ENCODE results near the gene ASPHD2.
A peak's percentile ranks its signal among the peaks of the same experiment; 100 is the strongest.

ASPHD2 gene

GRCh38 chr22:26445577-26446275 is 16.7 kb downstream of the ASPHD2 start:
- no peak for DNase-seq (ENCODE audit: low read depth in 2 of 2, low spot score in 1 of 2)

DNA sequence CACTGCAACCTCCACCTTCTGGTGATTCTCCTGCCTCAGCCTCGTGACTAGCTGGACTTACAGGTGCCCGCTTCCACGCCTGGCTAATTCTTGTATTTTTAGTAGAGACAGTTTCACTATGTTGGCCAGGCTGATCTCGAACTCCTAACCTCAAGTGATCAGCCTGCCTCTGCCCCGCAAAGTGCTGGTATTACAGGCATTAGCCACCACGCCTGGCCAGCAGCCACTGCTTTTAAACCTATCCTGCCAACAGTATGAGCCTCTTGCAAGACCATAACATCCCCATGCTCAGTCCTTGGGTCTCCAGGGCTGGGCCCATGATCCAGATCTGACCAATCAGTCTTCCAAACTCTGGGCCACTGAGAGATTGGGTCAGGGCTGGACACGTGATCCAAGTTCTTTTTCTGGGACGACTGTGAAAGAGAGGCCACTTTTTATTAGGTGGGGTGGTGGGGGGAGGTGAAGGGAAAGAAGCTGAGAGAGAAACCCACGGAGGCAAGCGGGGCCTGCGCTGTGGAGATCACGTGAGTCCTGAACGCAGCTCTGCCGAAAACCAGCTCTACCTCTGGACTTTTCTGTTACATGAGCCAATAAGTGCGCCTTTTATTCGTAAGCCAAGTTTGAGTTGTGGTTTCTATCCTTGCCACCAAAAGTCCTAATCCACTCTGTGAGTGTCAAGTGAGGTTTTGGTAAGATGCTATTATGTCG is 17.9 kb downstream of the ASPHD2 start:
- no peak for DNase-seq (ENCODE audit: low read depth in 2 of 2, low spot score in 1 of 2)

GRCh38 chr22:26447584-26448329 is 18.7 kb downstream of the ASPHD2 start:
- DNase-seq (ENCODE audit: low read depth in 2 of 2, low spot score in 1 of 2) = no peak

DNA sequence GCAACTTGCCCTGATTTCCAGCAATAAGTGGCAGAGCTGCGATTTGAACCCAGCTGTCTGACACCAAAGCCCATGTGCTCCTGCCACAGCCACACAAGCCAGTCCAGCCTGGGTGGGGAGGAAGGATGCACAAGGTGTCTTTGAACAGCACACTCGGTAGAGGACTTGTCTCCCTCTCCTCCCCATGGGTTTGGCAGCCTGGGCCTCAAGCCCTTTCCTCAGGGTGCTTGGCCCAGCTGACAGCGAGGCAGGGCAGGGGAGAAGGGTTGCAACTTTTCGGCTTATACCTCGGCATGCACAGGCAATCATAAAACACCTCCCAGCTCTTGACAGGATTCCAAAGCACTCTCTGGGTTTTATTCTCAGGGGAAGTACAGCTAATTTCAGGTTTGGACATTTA is 19.3 kb downstream of the ASPHD2 start:
- DNase-seq (ENCODE audit: low read depth in 2 of 2, low spot score in 1 of 2) = no peak

- DNase-seq (ENCODE audit: low read depth in 2 of 2, low spot score in 1 of 2) = no peak
Measured at GRCh38 chr22:26448941-26449340, 19.9 kb downstream of the ASPHD2 start.

- DNase-seq (ENCODE audit: low read depth in 2 of 2, low spot score in 1 of 2) = no peak
Measured at GRCh38 chr22:26450453-26451185, 21.6 kb downstream of the ASPHD2 start.

DNA sequence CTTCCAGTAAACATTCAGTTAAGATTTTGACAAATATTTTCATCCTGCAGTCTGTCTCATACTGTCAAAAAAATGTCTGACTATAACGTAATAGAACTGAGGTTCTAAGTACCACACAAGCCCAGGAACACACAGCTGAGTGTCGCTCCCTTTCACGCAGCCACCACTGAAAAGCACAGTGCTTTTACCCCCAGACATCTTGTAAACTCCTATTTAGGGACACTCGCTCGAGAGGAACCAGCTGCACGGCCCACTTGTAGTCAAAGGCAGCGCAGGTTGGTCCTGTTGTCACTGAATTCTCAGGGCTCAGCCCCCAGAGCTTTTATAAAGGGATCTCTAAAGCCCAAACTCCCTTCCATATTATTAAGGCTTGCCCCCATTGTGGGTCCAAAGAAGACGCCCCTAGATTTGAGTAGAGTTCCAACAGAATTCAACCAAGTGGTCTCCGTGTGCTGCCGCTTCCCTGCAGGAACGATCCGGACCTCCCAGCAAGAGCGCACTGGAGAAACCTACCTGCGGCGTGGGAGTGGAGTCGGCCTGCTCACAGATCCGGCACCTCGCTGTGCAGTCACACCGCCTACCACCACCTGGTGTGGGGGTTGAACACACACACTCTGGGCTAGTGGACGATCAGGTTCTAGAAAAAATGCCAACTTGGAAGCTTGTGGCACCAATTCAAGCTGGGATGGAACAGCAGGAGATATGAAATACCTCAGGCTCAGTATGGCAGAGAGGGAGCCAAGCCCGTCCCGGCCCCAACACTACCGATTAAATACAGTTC is 23.4 kb downstream of the ASPHD2 start:
- DNase-seq (ENCODE audit: low read depth in 2 of 2, low spot score in 1 of 2) = no peak

- DNase-seq (ENCODE audit: low read depth in 2 of 2, low spot score in 1 of 2) = no peak
Measured at GRCh38 chr22:26453216-26453615, 24.2 kb downstream of the ASPHD2 start.

DNA sequence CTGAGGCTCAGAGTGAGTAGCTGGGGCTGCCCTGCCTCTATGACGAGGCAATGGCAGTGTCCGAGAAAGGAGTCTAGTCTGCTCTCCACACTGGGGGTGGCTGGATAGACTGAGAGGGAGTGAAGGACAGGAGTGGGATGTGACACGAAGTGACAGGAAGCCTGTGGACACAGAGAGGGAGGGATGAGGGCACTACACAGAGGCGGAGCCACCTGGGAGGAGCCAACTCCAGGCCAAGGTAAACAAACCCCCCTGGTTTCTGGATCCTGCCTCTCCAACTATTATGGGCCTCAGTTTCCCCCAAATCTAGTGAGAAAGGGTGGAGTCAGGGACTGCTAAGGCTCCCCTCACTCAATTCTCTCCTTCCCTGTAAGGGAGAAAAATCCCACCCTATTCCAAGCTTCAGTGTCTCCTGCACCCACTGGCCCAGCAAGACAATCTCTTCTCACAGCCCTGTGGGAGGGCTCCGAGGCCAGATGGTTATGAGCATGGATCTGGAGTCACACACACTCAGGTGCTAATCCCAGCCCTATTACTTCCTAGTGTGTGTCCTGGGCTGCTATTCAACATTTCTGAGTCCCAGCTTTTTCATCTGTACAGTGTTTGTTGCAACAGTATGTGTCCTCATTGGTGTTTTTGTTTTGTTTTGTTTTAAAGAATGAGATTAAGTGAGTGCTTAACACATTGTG is 24.9 kb downstream of the ASPHD2 start:
- no peak for DNase-seq (ENCODE audit: low read depth in 2 of 2, low spot score in 1 of 2)

GRCh38 chr22:26457661-26458272 is 28.7 kb downstream of the ASPHD2 start:
- no peak for DNase-seq (ENCODE audit: low read depth in 2 of 2, low spot score in 1 of 2)

DNA sequence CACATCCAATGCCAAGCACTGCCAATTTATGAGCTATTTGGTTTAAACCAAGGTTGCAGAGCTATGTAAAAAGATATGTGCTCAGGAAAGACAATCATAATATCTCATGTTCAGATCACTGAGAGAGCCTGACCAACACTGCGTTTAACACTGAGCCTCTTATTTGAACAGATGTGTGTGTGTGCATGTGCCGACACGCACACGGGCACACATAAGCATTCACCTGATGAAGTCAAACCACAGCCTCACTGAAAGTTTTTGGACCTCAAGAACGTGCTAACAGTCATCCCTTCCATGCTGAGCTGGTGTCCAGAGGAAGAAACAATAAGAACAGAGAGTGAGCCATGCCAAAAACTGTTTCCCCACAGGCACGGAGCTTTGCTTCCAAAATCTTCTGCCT is 31.1 kb downstream of the ASPHD2 start:
- no peak for DNase-seq (ENCODE audit: low read depth in 2 of 2, low spot score in 1 of 2)

DNA sequence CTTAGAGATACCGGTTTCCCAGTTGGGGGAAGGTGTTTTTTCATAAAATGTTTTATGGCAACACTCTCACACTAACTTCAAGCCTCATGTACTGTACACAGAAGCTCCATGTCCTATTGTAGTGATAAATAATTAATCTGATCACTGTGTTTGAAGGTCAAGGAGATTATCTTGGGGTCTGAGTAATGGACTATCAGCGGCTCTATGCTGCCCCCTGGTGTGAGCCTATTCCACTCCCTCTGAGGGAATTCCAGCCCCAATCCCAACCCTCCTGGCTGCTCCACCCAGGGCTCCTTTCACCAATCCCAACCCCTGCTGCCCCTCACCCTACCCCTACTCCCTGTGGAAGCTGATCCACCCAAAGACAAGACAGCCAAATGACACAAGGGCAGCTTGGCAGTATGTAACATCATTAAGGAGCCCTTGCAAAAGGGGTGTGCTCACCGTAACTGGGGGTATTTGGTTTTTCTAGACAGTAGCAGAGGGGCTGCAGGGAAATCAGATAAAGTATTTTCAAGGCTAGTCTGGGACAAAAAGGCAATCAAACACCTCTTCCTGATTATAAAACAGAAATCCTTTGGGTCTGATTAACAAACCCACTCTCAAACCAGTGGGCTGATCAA is 32.2 kb downstream of the ASPHD2 start:
- DNase-seq (ENCODE audit: low read depth in 2 of 2, low spot score in 1 of 2) = peak in 1 of 2 donors; percentile 4

DNA sequence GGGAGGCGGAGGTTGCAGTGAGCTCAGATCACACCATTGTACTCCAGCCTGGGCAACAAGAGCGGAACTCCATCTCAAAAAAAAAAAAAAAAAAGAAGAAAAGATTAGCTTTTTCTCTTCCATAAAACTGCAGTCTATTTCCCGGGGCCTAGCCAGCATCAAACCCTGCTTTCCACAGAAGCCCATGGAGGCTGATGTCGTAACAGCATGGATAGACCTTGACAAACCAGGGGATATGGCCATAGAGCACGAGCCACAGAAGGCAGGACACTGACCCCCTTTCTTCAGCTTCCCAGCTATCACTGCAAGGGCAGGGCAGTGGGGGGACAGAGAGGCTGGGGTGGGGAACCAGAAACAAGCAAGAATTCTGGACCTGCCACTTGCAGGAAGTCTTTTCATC is 33.0 kb downstream of the ASPHD2 start:
- no peak for DNase-seq (ENCODE audit: low read depth in 2 of 2, low spot score in 1 of 2)

GRCh38 chr22:26462641-26463040 is 33.6 kb downstream of the ASPHD2 start:
- DNase-seq (ENCODE audit: low read depth in 2 of 2, low spot score in 1 of 2) = no peak

DNA sequence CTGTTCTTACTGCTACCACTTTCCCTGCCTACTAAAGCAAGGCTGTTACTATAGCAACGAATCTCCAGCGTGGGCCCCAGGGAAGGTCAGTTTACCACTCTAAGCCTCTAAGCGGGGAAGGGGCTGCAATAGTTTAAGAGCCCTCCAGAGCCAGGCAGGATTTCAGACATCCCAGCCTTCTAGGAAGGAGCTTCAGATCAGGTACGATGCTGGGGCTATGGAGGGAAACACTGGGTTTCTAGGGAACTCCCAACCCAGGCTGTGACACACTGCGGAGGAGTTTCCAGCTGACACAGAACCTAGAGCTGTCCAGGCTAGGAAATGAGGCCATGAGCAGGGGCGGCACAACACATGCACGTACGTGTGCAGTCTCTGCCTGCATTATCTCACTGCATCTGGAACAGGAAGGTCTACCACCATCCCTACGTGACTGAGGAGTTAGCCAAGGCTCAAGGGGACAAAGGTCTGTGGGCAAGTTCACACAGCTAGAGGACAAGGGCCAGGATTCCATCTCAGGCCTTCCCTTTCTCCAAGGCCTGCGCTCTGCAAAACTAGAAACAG is 34.1 kb downstream of the ASPHD2 start:
- no peak for DNase-seq (ENCODE audit: low read depth in 2 of 2, low spot score in 1 of 2)

DNA sequence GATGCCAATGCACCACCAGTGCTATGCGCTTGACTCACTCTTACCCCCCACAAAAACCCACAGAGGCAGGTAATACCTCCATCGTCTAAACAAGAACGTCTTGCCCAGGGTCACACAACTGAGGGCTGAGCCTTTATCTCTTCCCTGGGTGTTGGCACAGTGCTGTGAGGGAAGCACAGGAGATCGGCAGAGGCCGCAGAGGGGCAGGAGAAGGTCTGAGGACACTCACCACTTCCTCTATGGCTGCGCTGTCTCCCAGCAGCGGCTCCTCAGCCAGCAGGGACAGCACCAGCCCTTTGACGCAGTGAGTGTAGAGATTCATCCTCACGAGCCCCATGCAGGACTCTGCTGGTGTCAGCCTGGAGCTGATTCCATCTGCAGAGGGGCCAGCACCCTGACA is 34.6 kb downstream of the ASPHD2 start:
- DNase-seq (ENCODE audit: low read depth in 2 of 2, low spot score in 1 of 2) = no peak

DNA sequence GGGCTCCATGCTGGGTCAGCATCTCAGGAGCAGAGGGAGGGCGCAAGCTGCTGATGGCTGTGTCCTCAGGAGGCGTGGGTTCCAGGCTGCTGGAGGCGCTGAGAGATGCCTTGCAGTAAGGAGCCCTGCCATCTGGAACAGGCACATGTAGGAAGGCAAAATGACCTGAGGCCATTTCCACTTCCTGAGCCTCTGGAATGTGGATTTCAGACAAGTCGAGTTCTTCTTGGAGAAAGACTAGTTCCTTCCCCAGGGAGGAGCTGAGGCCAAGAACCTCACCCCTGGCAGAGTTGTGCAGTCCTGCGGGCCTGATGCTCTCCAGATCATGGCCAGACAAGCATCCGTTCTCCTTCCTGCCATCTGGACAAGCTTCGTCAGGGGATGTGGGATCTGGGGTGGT is 35.3 kb downstream of the ASPHD2 start:
- no peak for DNase-seq (ENCODE audit: low read depth in 2 of 2, low spot score in 1 of 2)

DNA sequence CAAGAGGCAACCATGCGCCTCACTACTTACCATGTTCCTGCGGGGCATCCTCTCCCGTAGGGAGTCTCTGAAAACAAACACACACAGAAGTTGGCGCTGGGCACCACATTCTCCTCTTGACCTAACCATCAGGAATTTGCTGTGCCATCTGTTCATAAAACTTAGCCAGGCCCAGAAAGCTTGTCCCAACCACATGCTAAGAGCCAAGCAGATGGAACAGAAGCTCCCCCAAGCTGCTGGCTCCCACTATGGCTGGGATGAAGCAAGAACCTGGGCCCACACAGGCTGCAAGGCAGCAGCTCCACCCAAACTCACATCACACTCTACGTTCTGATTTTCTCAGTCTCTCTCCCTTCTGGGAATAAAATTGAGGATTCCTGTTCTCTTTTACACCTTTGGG is 37.1 kb downstream of the ASPHD2 start:
- DNase-seq (ENCODE audit: low read depth in 2 of 2, low spot score in 1 of 2) = no peak

- no peak for DNase-seq (ENCODE audit: low read depth in 2 of 2, low spot score in 1 of 2)
Measured at GRCh38 chr22:26470807-26471206, 41.7 kb downstream of the ASPHD2 start.

All from stimulated activated CD8-positive, alpha-beta memory T cell treated with anti-CD3 and anti-CD28 coated beads, Interleukin-4, amount 100 ng/mL, for 4 hours (primary cell).